Measurements from ENCODE around the gene RUFY2.

DNA sequence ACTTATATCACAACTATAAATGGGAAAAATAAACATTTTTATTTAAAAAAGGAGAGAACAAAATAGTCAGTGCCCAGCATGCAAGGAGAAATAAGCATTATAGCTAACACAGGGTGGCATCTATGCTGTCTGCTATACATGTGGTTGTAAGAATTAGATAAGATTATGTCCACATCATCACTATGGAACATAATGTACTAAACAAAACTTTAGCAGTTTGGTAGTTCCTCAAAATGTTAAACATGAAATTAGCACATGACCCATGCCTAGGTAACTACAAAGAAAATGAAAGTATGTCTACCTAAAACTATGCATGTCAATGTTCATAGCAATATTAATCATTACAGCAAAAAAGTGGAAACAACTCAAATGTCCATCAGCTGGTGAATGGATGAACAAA lies 28.7 kb upstream of the RUFY2 start:
- TF ChIP-seq CTCF (IDR thresholded peaks at IDR 0.05) (no peak), POLR2A (IDR thresholded peaks at IDR 0.05) (no peak)

Measured in lower leg skin (tissue), 3 donors.